Measurements from ENCODE around the gene TP63. TPM values are rescaled to one million over a fixed set of nuclear protein-coding genes. Genes with fewer than 3 reads are reported as not detected.

TP63 gene
- total RNA-seq, 1 experiment from 2014 or later: not detected

- H4K91ac ChIP-seq (ENCODE audit: insufficient read length, low read depth, low read length): no peak overlapping the region
- no peak overlapping the region for H2BK5ac ChIP-seq (ENCODE audit: insufficient read length, low read length)
- H3K23me2 ChIP-seq (ENCODE audit: insufficient read length, low read depth, low read length, poor library complexity, severe bottlenecking): no peaks in the 10 kb centered on the region
- H2BK120ac ChIP-seq (ENCODE audit: low read depth, low read length, poor library complexity, severe bottlenecking): no peak overlapping the region
- H3K27ac Mint-ChIP-seq: no peak overlapping the region
- H3K27me3 Mint-ChIP-seq (ENCODE audit: low read depth): no peaks in the 10 kb centered on the region; the same call in 1 of the 2 replicates
- no peak overlapping the region for H2BK12ac ChIP-seq (ENCODE audit: insufficient read length, low read depth, low read length)
- H3K36me3 Mint-ChIP-seq (ENCODE audit: insufficient read depth in 1 of 3, low read depth in 3 of 3): no peaks in the 10 kb centered on the region
- no peaks in the 10 kb centered on the region for H3K9me3 Mint-ChIP-seq
- no peak overlapping the region for H3K14ac ChIP-seq (ENCODE audit: insufficient read depth, low read length)
- no peak for DNase-seq
- no peaks in the 10 kb centered on the region for H3K27me3 ChIP-seq (ENCODE audit: insufficient read depth, low read length)
- H2AFZ ChIP-seq (ENCODE audit: low read length): no peak overlapping the region
- no peak overlapping the region for H3K18ac ChIP-seq (ENCODE audit: insufficient read length, low read depth, low read length)
- no peaks in the 10 kb centered on the region for H3K79me1 ChIP-seq (ENCODE audit: insufficient read depth, low read depth, low read length, poor library complexity, severe bottlenecking)
- H3K4ac ChIP-seq (ENCODE audit: low read depth, low read length): no peak overlapping the region
- H3K9ac ChIP-seq (ENCODE audit: extremely low read depth, insufficient read length, low read length): no peak overlapping the region
- no peak overlapping the region for H2BK15ac ChIP-seq (ENCODE audit: low read depth, low read length)
- H3K79me2 ChIP-seq (ENCODE audit: insufficient read depth, low read length): no peaks in the 10 kb centered on the region
- no peak overlapping the region for H3K23ac ChIP-seq (ENCODE audit: insufficient read length, low read depth, low read length)
- H3K56ac ChIP-seq (ENCODE audit: insufficient read length, low read depth, low read length): no peak overlapping the region
- no peaks in the 10 kb centered on the region for H3K4me1 ChIP-seq (ENCODE audit: insufficient read depth, low read length)
- H4K8ac ChIP-seq (replicated peaks; ENCODE audit: insufficient read length, low read depth, low read length): no peak overlapping the region
- no peak overlapping the region for H2BK20ac ChIP-seq (ENCODE audit: low read depth, low read length, poor library complexity, severe bottlenecking)
- no peak overlapping the region for H3K27ac ChIP-seq (ENCODE audit: insufficient read length, low read depth, low read length)
- no peak overlapping the region for H3T11ph ChIP-seq (ENCODE audit: low read length)
- no peak overlapping the region for H3K4me3 Mint-ChIP-seq
- H4K5ac ChIP-seq (ENCODE audit: insufficient read length, low read depth, low read length): no peak overlapping the region
- no peaks in the 10 kb centered on the region for H3K9me3 ChIP-seq (ENCODE audit: control insufficient read depth, low read depth, low read length)
- peaks cover 3 to 16% of the 10 kb centered on the region in 2 experiments; a peak in 3 of 4 replicates for H3K4me1 Mint-ChIP-seq
- H2AK5ac ChIP-seq (ENCODE audit: insufficient read length, low read length): no peak overlapping the region
- H4K20me1 ChIP-seq (ENCODE audit: control insufficient read depth, insufficient read depth, insufficient read length): no peaks in the 10 kb centered on the region
- H3K4me2 ChIP-seq (ENCODE audit: insufficient read depth, insufficient read length, low read length): no peak overlapping the region
- TF ChIP-seq CTCF (conservative IDR thresholded peaks at IDR 0.05): no peak
- WGBS (ENCODE audit: extremely low coverage, insufficient read length, low lambda C conversion rate): no CpG with 5 or more reads among the region's 5 CpGs
Measured at GRCh38 chr3:189824629-189825312, 193.6 kb downstream of the TP63 start.

Measured in H9 (cell line).